ENCODE data around the gene LHPP. TPM values are rescaled to one million over a fixed set of nuclear protein-coding genes. Genes with fewer than 3 reads are reported as not detected.

Gene LHPP
- total RNA-seq, 1 donor from 2014 or later, result 15.2 TPM

DNA sequence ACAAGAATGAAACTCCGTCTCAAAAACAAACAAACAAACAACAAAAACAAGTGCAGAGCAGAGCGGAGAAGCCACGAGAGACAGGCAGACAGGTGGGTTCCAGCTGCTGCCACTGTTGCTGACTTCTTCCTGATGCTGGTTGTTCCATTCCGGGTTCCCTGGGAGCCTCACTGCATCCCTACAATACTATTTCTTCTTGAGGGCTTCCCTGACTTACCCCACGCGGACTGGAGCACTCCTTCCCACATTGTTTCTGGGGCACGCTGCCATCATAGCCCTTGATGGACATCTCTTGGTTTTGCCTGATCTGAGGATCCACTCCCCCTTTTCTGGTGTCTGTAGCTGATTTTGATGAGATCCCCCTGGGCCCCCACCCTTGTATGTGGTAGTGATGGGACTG lies 6.2 kb upstream of the LHPP start:
- TF ChIP-seq CTCF (IDR thresholded peaks at IDR 0.05; ENCODE audit: unreplicated experiment), result no peak
- no peaks in the 10 kb centered on the region for H3K9me3 Mint-ChIP-seq (ENCODE audit: low read depth)
- peaks cover 9% of the 10 kb centered on the region for H3K4me1 Mint-ChIP-seq (ENCODE audit: low read depth)
- H3K36me3 Mint-ChIP-seq (ENCODE audit: insufficient read depth), result no peaks in the 10 kb centered on the region
- H3K27ac Mint-ChIP-seq, result no peak overlapping the region
- DNase-seq (ENCODE audit: low spot score, unreplicated experiment), result no peak
- no peak overlapping the region for H3K4me3 Mint-ChIP-seq (ENCODE audit: low read depth)
- H3K27me3 Mint-ChIP-seq, result peaks cover 78% of the 10 kb centered on the region

GRCh38 chr10:124458473-124458872 lies 3.1 kb upstream of the LHPP start:
- TF ChIP-seq CTCF (IDR thresholded peaks at IDR 0.05; ENCODE audit: unreplicated experiment), result no peak
- Mint-ChIP-seq H3K27ac (no peak overlapping the region), H3K36me3 (ENCODE audit: insufficient read depth) (no peaks in the 10 kb centered on the region), H3K9me3 (ENCODE audit: low read depth) (no peaks in the 10 kb centered on the region), H3K27me3 (peaks cover 52% of the 10 kb centered on the region), H3K4me1 (ENCODE audit: low read depth) (peaks cover 6% of the 10 kb centered on the region), H3K4me3 (ENCODE audit: low read depth) (no peak overlapping the region)
- no peak for DNase-seq (ENCODE audit: low spot score, unreplicated experiment)

DNA sequence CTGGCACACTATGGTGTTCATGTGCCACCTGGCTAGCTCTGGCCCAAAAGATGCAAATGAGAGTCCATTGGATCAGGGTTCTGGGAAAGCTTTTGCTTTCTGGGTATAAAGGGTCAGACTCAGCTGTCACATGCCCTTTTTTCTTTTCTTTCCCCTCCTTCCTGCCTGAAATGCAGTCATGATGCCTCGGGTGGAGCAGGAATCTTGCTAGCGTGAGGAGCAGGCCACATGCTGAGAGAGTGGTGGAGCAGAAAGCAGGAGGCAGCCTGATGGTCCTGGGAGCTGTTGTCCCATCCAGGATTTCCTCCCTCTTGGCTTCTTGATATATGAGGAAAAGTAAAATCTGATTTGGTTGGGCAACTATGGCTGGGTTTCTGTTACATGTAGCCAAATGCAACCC lies 2.7 kb upstream of the LHPP start:
- Mint-ChIP-seq H3K27me3 (peaks cover 48% of the 10 kb centered on the region), H3K36me3 (ENCODE audit: insufficient read depth) (no peaks in the 10 kb centered on the region), H3K4me3 (ENCODE audit: low read depth) (no peak overlapping the region), H3K4me1 (ENCODE audit: low read depth) (peaks cover 5% of the 10 kb centered on the region), H3K9me3 (ENCODE audit: low read depth) (no peaks in the 10 kb centered on the region), H3K27ac (no peak overlapping the region)
- no peak for TF ChIP-seq CTCF (IDR thresholded peaks at IDR 0.05; ENCODE audit: unreplicated experiment)
- DNase-seq (ENCODE audit: low spot score, unreplicated experiment), result no peak

DNA sequence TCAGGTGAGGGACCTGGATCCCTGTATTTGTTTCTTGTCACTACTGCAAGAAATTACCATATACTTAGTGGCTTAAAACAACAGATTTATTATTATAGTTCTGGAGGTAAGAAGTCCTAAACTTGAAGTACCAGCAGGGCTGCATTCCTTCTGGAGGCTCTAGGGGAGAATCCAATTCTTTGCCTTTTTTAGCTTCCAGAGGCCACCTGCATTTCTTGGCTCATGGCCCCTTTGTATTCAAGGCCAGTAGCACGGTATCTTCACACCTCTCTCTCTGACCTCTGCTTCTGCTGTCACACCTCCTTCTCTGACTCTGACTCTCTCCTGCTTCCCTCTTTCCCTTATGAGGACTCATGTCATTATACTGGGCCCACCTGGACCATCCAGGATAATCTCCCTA lies 2.2 kb upstream of the LHPP start:
- TF ChIP-seq CTCF (IDR thresholded peaks at IDR 0.05; ENCODE audit: unreplicated experiment), result no peak
- peaks cover 44% of the 10 kb centered on the region for H3K27me3 Mint-ChIP-seq
- H3K4me3 Mint-ChIP-seq (ENCODE audit: low read depth), result no peak overlapping the region
- H3K9me3 Mint-ChIP-seq (ENCODE audit: low read depth), result no peaks in the 10 kb centered on the region
- peaks cover 2% of the 10 kb centered on the region for H3K4me1 Mint-ChIP-seq (ENCODE audit: low read depth)
- no peaks in the 10 kb centered on the region for H3K36me3 Mint-ChIP-seq (ENCODE audit: insufficient read depth)
- no peak overlapping the region for H3K27ac Mint-ChIP-seq
- DNase-seq (ENCODE audit: low spot score, unreplicated experiment), result no peak

DNA sequence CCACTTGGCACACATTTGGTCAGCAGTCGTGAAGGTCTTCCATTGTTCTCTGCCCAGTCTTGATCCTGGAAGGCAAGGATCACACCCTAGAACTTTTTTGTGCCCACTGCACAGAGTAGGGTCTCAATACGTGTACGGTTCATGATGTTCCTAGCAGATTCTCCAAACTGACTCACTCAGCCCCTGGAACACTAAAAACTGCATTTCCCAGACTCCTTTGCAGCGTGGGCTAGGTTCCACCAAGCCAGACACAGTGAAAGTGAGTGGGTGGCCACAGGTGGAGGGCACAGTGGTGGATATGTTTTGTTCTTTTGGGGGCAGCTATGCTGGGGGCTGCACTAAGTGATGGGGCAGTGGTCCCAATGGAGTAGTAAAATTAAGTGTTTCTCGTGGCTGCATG lies 1.5 kb upstream of the LHPP start:
- Mint-ChIP-seq H3K36me3 (ENCODE audit: insufficient read depth) (no peaks in the 10 kb centered on the region), H3K4me3 (ENCODE audit: low read depth) (no peak overlapping the region), H3K9me3 (ENCODE audit: low read depth) (no peaks in the 10 kb centered on the region), H3K4me1 (ENCODE audit: low read depth) (peaks cover 2% of the 10 kb centered on the region), H3K27ac (no peak overlapping the region), H3K27me3 (peaks cover 37% of the 10 kb centered on the region)
- TF ChIP-seq CTCF (IDR thresholded peaks at IDR 0.05; ENCODE audit: unreplicated experiment), result no peak
- DNase-seq (ENCODE audit: low spot score, unreplicated experiment), result no peak

Measured in progenitor cell of endocrine pancreas (in vitro differentiated cells).